HG02981 (cell line): ENCODE measurements around the gene ZG16B.

ENCODE experiments used
- ATAC-seq: cut with Tn5 transposase; IDR thresholded peaks from one replicate; pipeline ENCODE4 v1.9.1; 2021; ENCODE audit warnings: mild to moderate bottlenecking, moderate library complexity; ENCODE audit not compliant: unreplicated experiment

The ZG16B gene

DNA sequence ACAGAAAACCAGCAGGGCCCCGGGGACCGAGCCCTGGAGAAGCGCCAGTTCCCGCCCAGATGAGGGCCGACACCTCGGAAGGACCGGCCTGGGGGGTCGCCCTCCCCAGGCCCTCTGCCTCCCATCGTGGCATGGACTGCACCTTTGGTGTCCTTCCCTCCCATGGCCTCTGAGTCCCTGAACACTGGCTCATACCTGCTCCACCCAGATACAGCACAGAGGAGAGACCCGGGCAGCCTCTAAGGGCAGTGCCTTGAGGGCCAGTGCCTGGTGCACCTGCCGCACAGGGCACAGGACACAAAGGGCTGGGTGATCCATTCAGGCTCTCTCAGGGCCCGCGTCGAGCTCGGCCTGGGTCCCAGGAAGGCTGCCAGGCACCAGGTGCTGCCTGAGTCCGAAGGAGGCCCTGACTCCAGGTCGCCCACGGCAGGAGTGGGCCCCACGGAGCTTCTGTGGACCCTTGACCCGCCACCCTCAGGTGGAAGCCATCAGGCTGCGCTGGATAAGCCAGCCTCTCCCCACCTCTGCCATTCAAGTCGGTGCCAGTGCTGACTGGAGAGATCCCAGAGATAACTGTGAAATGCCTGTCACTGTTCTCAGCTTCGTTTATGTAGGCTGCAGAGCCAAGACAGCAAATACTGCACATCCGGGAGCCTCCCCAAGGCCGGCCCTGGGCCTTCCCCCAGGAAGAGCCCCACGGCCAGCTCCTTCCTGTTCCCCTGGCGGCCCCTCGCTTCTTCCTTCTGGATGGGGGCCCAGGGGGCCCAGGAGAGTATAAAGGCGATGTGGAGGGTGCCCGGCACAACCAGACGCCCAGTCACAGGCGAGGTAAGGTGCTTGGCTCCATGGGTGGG is at the start of gene ZG16B:
Gene ZG16B, plus strand, starts transcription at position 803 of the 854 bp plus-strand sequence. CDS start 139 bp downstream, outside the sequence.
- no peak for ATAC-seq

- ATAC-seq: no peak
These were observed 47.3 kb upstream of the ZG16B start for GRCh38 chr16:2782583-2783351.

DNA sequence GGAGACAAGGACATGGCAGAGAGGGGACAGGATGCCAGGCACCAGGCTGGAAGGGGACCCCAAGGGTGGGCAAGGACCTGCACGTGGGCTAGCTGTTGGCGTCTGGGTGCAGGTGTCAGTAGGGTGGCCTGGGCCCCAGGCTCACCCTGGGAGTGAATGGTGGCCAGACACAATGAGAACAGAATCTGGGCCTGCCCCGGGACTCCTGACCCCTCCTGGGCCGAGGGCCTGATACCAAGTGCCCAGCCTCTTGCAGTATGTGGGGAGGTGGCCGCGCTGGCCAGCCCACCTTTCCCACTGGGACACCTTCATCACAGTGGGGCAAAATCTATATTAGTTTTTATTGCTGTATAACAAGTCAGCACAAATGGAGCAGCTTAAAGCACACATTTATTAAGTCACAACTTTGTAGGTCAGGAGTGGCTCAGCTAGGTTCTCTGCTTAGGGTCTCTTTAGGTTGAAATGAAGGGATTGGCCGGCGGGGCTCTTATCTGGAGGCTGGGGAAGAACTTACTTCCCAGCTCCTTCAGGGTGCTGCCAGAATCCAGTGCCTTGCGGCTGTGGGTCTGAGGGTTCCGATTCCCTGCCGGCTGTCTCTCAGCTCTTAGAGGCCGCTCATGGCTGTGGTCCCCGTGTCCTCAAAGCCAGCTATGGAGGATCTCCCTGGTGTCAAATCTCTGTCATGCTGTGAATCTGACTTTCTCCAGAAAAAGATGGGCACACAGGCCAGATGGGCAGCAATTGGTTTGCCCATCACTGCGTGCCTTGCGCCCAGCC is 46.3 kb upstream of the ZG16B start:
- no peak for ATAC-seq

DNA sequence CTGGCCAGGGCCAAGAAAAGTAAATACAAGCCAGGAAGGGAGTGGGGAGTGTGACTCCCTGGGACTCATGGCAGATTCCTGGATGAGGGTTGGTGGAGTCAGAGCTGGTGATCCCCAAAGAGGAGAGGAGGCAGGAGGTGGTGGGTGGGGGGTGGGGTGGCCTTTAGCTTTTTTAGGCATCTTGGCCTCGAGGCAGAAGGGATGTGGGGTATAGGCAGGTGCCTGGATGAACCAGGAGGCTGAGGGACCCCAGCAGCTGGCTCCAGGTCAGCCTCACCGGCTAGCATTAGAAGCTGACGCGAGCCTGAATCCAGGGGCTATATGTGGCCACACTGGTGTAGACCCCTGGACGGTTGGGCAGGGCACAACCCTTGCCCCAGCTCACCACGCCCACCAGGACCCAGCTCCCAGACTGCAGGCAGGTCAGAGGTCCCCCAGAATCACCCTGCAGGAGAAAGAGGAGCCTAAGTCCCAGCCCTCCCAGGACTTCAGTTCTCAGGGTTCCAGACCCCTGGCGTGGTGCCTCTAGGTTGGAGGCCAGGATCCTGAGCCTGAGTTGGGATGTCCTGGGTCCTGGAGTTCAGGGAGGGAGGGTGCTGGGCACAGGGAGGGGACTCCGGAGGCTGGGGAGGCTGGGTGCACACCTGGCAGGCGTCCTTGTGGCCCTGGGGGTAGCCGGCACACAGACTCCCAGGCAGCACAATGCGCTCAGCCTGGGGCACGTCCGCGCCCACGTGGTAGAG is 45.6 kb upstream of the ZG16B start:
- no peak for ATAC-seq

DNA sequence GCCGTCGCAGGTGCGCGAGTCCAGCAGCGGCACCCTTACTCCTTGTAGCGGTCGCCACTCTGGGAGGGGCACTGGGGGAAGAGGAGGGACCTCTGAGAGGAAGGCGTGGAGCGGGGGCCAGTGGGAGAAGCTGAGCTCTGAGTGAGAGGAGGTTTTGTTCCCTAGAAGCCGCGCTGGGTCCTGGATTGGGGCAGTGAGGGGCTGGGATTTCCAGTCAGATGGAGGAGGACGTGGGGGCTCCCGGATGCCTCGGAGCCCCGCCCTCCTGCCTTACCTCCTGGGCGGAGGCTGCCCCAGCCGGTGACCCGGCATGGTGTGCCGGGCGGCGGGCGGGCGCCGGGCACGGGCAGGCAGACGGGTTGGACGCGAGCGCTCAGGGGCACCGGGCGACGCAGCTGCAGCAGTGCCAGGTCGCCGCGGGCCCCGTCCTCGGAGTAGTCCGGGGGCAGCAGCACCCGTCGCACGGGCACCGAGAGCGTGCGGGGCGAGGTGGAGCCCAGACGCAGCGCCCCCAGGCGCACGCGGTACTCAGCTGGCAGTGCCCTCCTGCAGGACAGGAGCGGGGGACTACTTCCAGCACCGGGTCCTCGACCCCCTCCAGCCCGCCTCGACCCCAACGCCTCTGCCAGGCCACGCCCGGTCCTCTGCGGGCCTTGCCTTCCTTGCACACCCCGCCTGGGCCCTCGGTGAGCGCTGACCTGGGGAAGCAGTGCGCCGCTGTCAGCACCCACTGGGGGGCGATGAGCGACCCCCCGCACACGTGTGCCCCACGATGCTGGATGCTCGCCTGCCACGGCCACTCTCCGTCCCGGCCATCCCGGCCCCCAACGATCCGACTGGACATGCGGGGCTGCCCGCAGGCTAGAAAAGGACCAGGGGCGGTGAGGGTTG is 44.8 kb upstream of the ZG16B start:
- no peak for ATAC-seq

- no peak for ATAC-seq
These were observed 43.9 kb upstream of the ZG16B start for GRCh38 chr16:2786061-2786825.

GRCh38 chr16:2786826-2787151 is 43.3 kb upstream of the ZG16B start:
- no peak for ATAC-seq

DNA sequence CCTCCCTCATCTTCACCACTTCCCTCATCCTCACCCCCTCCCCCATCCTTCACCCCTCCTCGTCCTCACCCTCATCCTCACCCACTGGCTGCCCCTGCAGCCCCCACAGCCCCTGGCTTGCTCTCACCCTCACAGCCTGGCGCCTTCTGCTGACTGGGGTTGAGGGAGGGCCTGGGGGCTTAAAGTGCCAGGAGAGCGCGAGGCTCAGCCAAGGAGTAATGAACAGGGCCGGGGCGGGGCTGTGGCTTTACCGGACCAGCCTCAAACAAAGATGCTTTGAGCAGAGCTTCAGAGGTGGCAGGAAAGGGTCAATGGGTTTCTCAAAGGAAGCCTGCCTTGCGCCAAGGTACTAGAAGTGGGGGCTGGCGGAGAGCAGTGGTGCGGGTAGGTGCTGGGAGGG is 42.7 kb upstream of the ZG16B start, which contains the start of gene PRSS33:
Gene PRSS33, minus strand, starts transcription at position 155 of the 400 bp plus-strand sequence. CDS start 1,013 bp downstream, outside the sequence.
- ATAC-seq: no peak

DNA sequence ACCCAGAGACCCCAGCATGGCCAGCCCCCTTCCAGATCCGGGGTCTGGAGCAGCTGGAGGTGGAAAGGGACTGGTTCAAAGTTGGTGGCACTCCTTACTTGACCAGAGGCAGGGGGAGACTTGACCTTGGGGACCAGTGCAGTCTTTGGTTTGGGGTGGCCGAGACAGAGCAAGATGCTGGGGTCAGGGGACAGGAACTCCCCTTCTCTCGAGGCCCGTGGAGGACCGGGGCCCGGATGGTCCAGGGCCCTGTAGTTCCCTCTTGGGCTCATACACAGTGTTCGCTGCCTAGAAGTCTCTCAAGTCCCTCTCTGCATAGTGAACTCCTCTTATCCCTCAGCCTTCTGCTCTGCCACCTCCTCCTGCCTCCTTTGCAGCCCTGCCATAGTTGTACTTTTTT is 42.1 kb upstream of the ZG16B start:
- no peak for ATAC-seq

- ATAC-seq: no peak
These were observed 39.5 kb upstream of the ZG16B start for GRCh38 chr16:2790631-2791030.

DNA sequence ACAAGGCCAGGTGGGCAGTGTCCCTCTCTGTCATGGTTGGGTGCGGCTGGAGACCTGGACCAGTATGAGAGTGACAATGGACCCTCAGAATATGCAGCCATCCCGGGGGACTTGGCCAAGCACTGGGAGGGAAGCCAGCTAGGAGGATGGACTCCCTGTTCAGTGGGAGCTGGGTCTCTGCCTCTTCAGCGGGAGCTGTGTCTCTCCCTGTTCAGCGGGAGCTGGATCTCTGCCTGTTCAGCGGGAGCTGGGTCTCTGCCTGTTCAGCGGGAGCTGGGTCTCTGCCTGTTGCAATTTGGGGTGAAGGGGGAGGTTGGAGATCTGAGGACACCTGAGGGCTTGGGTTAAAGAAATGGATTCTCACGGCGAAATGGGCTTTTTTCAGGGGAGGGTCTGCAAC is 38.9 kb upstream of the ZG16B start:
- ATAC-seq: no peak

- ATAC-seq: no peak
These were observed 37.2 kb upstream of the ZG16B start for GRCh38 chr16:2792940-2793339.

DNA sequence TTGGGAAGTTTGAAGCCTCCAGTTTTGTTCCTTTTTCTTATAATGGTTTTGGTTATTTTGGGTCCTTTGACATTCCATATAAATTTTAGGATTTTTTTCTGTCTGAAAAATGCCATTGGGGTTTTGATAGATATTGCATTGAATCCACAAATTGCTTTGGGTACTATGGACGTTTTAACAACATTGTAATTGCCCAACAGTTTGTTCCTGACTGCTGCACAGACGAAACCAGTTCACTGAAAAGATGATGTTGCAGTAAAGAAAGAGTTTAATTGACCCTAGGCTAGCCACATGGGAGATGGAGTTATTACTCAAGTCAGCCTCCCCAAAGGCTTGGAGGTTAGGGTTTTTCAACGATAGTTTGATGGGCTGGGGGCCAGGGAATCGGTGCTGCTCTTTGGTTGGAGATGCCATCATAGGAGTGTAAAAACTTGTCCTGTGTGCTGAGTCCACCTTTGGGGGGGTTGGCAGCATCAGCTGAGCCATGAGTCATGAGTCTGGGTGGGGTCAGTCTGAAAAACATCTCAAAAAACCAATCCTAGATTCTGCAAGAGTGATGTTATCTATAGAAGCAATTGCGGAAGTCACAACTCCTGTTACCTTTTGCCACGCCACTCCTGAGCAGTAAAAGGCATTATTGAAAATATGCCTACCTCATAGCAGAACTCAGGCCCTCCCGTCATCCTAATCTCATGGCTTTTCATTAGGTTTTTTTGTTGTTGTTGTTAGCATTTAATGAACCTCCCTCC is 34.5 kb upstream of the ZG16B start:
- ATAC-seq: no peak

DNA sequence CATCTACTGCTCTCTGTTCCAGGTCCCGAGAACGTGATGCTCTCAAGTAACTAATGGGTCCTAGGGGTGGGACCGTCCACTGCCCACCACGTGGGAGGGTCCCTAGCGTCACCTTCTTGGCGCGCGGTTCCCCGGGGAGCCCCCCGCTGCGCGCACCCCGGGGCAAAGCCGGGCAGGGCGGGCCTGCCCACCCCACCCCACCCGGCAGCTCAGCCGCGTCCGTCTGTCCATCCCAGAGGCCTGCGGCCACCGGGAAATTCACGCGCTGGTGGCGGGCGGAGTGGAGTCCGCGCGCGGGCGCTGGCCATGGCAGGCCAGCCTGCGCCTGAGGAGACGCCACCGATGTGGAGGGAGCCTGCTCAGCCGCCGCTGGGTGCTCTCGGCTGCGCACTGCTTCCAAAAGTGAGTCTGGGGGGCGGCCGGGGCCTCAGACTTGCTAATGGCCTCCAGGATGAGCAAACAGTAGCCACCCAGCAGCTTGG is 31.3 kb upstream of the ZG16B start:
- no peak for ATAC-seq

GRCh38 chr16:2799205-2799858 is 30.8 kb upstream of the ZG16B start:
- no peak for ATAC-seq

DNA sequence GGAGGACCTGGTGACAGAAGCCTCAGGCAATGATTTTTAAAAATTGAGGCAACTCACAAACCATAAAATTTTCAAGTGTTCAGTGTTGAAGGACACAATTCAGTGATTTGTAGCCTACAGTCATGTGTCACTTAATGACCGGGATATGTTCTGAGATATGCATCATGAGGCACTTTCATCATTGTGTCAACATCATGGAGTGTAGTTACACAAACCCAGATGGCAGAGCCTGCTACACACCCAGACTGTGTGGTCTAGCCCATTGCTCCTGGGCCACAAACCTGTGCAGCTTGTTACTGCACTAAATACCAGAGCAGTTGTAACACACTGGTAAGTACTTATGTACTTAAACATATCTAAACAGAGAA is 30.3 kb upstream of the ZG16B start:
- ATAC-seq: no peak

GRCh38 chr16:2803545-2804195 is 26.4 kb upstream of the ZG16B start:
- ATAC-seq: no peak
